ENCODE data around the gene MED28. TPM values are rescaled to one million over a fixed set of nuclear protein-coding genes. Genes with fewer than 3 reads are reported as not detected.

The MED28 gene
- total RNA-seq, 1 donor from 2014 or later, result 113 TPM

GRCh38 chr4:17635056-17635455 lies 20.6 kb downstream of the MED28 start:
- H3K9me3 Mint-ChIP-seq, result no peaks in the 10 kb centered on the region
- no peaks in the 10 kb centered on the region for H3K27me3 Mint-ChIP-seq (ENCODE audit: low read depth)
- H3K36me3 Mint-ChIP-seq, result peaks cover 31% of the 10 kb centered on the region
- no peaks in the 10 kb centered on the region for H3K4me1 Mint-ChIP-seq
- no peak for TF ChIP-seq CTCF (IDR thresholded peaks at IDR 0.05; ENCODE audit: unreplicated experiment)
- no peak overlapping the region for H3K27ac Mint-ChIP-seq
- H3K4me3 Mint-ChIP-seq, result no peak overlapping the region
- no peak for DNase-seq (ENCODE audit: low spot score in 2 of 2, unreplicated experiment in 2 of 2)

GRCh38 chr4:17636341-17636695 lies 21.9 kb downstream of the MED28 start:
- Mint-ChIP-seq H3K27ac (no peak overlapping the region), H3K9me3 (no peaks in the 10 kb centered on the region)
- TF ChIP-seq CTCF (IDR thresholded peaks at IDR 0.05; ENCODE audit: unreplicated experiment), result no peak

GRCh38 chr4:17636696-17637622 lies 22.5 kb downstream of the MED28 start:
- no peak overlapping the region for H3K27ac Mint-ChIP-seq
- peaks cover 31% of the 10 kb centered on the region for H3K36me3 Mint-ChIP-seq

More at GRCh38 chr4:17636341-17636695, 21.9 kb downstream of the MED28 start:
- no peak overlapping the region for H3K4me3 Mint-ChIP-seq
- no peaks in the 10 kb centered on the region for H3K4me1 Mint-ChIP-seq
- DNase-seq (ENCODE audit: low spot score in 2 of 2, unreplicated experiment in 2 of 2), result no peak
- H3K27me3 Mint-ChIP-seq (ENCODE audit: low read depth), result no peaks in the 10 kb centered on the region
- peaks cover 33% of the 10 kb centered on the region for H3K36me3 Mint-ChIP-seq

GRCh38 chr4:17639136-17639535 lies 24.7 kb downstream of the MED28 start:
- Mint-ChIP-seq H3K27ac (no peak overlapping the region), H3K36me3 (peaks cover 33% of the 10 kb centered on the region), H3K27me3 (ENCODE audit: low read depth) (no peaks in the 10 kb centered on the region), H3K4me3 (no peak overlapping the region), H3K4me1 (no peaks in the 10 kb centered on the region), H3K9me3 (peaks cover 16% of the 10 kb centered on the region)
- DNase-seq (ENCODE audit: low spot score in 2 of 2, unreplicated experiment in 2 of 2), result no peak
- TF ChIP-seq CTCF (IDR thresholded peaks at IDR 0.05; ENCODE audit: unreplicated experiment), result no peak

More at GRCh38 chr4:17636696-17637622, 22.5 kb downstream of the MED28 start:
- Mint-ChIP-seq H3K27me3 (ENCODE audit: low read depth) (no peaks in the 10 kb centered on the region), H3K4me1 (no peaks in the 10 kb centered on the region), H3K4me3 (no peak overlapping the region), H3K9me3 (no peaks in the 10 kb centered on the region)
- DNase-seq (ENCODE audit: low spot score in 2 of 2, unreplicated experiment in 2 of 2), result peak; percentile 48 to 85
- peak; percentile 79 for TF ChIP-seq CTCF (IDR thresholded peaks at IDR 0.05; ENCODE audit: unreplicated experiment)

- Mint-ChIP-seq H3K27me3 (ENCODE audit: low read depth) (no peaks in the 10 kb centered on the region), H3K36me3 (peaks cover 22% of the 10 kb centered on the region), H3K4me3 (no peak overlapping the region), H3K9me3 (peaks cover 26% of the 10 kb centered on the region), H3K27ac (no peak overlapping the region), H3K4me1 (no peaks in the 10 kb centered on the region)
- no peak for TF ChIP-seq CTCF (IDR thresholded peaks at IDR 0.05; ENCODE audit: unreplicated experiment)
- DNase-seq (ENCODE audit: low spot score in 2 of 2, unreplicated experiment in 2 of 2), result no peak
These were observed 27.9 kb downstream of the MED28 start for GRCh38 chr4:17642398-17642783.
